Stimulated activated CD8-positive, alpha-beta memory T cell treated with anti-CD3 and anti-CD28 coated beads, Interleukin-15, amount 100 ng/mL, for 1 hour (primary cell): Measurements from ENCODE around the gene TMEM213.

Experiments used
- DNase-seq: peaks from one replicate; pipeline ENCODE4 v3.0.0-alpha.2; 2020; ENCODE audit warnings: low read depth

Gene TMEM213

DNA sequence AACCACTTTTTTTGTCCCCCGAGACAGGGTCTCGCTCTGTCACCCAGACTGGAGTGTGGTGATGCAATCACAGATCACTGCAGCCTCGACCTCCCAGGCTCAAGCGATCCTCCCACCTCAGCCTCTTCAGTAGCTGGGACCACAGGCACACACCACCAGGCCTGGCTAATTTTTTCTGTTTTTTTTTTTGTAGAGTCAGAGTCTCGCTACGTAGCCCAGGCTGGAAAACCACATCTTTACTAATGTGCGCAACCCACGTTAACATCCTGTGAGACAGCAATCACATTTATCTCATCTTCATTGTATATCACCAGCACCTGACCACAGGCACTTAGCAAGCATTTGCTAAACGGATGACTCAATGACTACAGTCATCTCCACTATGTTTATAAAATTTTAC lies 78.0 kb downstream of the TMEM213 start:
- DNase-seq: peak; percentile 34

DNA sequence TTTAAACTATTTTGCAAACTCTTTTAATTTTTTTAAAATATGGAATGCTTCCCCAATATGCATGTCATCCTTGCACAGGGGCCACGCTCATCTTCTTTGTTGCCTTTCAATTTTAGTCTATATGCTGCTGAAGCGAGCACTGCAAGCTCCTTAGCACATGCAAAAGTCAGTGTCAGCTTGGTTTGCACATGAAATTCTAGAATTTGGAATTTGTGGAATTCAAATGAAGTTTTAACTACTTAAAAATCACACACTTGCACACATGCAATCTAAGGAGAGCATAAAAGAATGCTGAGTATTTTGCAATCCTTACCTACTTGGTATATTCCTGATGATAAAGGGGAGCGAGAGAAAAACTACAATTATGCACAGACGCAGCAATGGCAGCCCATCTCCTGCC lies 78.5 kb downstream of the TMEM213 start:
- no peak for DNase-seq

DNA sequence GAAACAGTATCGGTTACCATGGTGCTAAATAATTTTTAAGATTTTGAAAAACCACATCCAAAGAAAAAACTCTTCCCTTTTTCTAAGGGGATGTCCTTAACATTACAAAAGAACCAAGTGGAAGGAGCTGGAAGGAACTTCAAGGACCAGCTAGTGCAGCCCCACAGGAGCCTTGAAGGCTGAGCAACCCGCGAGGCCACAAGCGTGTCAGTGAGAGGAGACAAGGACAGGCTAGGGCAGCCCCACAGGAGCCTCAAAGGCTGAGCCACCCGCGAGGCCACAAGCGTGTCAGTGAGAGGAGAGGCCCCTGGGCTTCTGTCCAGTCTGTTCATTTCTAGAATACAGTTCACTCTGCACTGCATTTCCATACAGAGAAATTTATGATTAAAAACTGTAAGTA lies 80.3 kb downstream of the TMEM213 start:
- DNase-seq: no peak

DNA sequence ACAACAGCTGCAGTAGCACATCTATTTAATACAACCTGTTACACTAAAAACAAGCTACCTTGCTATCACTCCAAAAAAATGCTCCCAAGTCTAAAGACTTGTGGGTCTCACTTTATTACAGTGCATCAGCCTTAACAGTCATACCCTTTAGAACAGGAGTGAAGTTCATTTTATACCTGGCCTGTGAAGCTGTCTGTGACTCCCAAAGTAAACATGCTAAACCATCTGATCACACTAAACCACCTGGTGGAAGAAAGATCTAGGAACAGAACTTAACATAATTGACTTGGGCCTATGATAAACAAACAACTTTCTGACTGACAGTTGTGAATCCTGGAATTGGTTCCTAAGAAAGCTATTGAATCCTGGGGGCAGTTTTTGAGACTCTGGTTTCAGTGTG lies 81.1 kb downstream of the TMEM213 start:
- no peak for DNase-seq

- no peak for DNase-seq
These were observed 81.6 kb downstream of the TMEM213 start for GRCh38 chr7:138879356-138879755.

DNA sequence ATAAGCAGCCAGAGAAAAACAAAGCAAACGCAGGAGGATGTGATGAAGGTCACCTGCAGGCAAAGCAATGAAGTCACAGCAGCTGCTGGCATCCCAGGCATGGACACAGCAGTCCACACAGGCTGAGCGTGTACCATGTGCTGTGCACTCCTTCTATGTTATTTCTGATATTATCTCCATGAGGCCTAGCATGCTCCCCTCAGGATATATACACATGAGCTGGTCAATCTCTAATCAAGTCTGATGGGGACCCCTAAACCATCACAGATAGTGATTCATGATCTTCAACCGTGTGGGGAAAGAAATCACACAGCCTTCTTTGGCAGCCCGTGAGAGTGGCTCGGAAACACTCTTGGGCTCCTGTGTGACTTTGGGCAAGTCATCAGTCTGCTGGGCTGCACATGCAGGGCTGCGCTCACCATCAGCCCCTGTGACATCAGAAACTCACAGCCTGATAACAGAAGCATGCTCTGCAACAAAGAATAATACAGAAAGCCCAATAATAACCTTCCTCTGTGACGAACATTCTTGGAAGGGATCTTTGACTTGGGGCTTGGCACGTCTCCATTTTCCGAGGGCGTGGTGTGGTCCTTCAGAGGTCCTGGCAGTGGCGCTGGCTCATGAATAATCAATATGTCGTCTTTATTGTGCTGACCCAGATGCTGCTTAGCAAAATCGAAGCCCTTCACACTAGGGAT lies 83.2 kb downstream of the TMEM213 start:
- DNase-seq: no peak

- DNase-seq: no peak
These were observed 83.9 kb downstream of the TMEM213 start for GRCh38 chr7:138881579-138882188.

DNA sequence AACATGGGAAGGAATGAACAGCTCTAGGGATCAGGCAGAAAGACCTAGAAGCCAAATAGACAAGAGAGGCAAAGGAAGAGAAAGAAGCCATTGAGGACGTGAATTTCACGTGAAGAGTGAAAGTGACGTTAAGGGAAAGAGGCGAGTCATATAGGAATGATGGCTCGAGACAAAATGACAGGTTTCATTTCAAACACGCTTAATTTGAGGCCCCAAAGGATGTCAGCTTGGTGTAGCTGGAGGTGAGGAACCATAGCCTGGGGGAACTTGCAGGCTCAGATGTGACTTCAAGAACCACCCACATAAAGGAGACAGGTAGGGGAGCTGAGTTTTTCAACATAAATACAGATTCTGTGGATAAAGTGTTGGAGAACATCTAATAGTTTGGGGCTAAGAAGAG lies 84.5 kb downstream of the TMEM213 start:
- DNase-seq: no peak

- no peak for DNase-seq
These were observed 87.8 kb downstream of the TMEM213 start for GRCh38 chr7:138885383-138886147.

- peak; percentile 10 for DNase-seq
These were observed 88.7 kb downstream of the TMEM213 start for GRCh38 chr7:138886501-138886917.

DNA sequence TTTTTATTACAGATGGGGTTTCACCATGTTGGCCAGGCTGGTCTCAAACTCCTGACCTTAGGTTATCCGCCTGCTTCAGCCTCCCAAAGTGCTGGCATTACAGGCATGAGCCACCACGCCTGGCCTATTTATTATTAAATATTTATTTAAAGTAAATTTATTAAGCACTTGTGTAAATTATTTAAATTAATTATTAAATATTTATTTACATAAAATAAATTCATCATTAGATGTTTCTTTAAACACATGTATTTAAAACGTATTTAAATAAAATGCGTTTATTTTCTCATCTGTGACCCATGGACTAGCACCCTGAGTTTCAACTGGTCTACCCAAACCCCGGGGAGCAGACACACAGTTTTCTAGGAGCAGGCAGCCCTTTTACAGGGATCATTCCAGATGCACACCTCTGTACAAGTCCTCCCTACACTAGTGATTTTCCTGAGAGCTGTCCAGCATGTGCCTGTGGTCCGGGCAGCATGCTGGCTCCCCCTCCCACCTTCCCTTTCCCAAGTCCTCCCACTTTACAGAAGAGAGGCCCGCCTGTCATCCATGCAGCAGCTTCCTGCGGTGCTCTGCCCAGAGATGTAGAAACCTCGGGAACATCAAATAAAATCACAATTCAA lies 89.4 kb downstream of the TMEM213 start:
- DNase-seq: no peak
